HG02884 (cell line): ENCODE results near the gene AAR2.

Source experiments
- ATAC-seq: cut with Tn5 transposase; IDR thresholded peaks from one replicate; pipeline ENCODE4 v1.9.1; 2021; ENCODE audit warnings: mild to moderate bottlenecking, moderate library complexity; ENCODE audit not compliant: unreplicated experiment

The AAR2 gene, protein sequence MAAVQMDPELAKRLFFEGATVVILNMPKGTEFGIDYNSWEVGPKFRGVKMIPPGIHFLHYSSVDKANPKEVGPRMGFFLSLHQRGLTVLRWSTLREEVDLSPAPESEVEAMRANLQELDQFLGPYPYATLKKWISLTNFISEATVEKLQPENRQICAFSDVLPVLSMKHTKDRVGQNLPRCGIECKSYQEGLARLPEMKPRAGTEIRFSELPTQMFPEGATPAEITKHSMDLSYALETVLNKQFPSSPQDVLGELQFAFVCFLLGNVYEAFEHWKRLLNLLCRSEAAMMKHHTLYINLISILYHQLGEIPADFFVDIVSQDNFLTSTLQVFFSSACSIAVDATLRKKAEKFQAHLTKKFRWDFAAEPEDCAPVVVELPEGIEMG

DNA sequence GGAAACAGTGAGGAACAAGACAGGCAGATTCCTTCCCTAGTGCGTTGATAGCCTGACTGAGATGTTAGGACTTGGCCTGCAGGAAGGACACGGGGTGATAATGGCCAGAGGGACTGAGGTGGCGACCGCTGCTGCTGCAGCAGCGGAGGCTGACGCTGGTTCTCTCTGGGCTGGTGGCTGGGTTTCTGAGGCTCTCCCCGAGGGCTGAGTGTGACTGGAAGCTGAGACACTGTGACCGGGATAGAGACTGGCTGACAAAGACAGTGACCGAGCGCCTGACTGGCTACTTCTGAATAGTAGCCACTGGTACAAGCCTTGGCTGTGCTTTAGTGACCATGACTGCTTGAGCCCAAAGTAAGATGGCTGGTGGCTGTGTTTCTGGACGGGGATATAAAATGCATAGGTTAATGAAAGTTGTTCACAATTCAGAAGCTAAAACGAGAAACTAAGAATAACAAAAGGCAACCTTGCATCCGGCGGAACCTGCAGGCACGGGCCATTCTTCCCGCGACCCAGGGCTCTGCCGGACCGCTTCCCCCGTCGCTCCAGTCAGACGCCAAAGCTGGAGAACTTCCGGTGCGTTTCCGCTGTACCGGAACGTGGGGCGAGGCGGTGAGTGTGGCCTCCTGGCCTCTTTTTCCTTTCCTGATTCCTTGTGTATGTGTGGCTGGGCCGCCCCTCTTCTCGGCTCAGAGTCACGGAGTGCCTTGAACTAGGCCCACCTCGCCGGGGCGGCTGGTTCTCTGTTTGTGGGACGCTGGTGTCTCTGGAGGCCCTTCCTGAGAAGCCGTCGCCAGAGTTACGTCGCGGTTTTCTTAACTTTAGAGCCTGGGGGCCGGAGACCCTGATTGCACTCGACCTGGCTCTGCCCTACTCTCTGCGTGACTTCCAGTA is at the start of gene AAR2:
TSS of gene AAR2 (plus strand) at position 587 of the 894 bp plus-strand sequence. CDS start 3,391 bp downstream, outside the sequence.
- ATAC-seq, result no peak

DNA sequence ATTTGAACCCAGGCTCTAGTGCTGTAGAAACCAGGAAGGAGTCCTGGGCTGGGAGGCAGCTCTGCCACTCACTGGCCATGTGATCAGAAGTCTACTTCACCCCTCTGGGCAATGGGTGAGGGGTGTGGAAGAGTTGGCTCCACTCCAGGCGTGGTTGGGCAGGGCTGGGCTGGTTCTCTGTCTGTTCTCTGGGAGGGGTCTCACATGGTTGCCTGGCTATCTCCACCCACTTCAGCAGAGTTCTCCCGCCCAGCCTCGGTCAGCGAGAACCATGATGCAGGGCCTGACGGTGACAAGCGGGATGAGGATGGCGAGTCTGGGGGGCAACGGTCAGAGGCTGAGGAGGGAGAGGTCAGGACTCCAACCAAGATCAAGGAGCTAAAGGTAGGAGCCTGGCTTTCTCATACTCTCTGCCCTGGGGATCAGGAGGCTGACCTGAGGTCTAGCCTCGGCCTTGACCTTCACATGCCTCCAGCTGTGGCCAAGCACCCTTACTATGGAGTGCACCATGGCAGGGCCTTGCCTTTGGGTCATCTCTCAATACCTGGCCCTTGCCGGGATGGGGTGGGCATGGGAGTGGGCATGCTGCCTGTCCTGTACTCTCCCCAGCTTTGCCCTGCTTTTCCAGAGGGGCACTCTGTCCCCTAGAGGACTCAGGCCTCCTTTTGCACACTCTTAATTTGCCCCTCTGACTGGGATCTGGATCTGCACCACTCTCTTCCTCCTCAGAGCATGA is 42.1 kb upstream of the AAR2 start:
- ATAC-seq, result no peak

DNA sequence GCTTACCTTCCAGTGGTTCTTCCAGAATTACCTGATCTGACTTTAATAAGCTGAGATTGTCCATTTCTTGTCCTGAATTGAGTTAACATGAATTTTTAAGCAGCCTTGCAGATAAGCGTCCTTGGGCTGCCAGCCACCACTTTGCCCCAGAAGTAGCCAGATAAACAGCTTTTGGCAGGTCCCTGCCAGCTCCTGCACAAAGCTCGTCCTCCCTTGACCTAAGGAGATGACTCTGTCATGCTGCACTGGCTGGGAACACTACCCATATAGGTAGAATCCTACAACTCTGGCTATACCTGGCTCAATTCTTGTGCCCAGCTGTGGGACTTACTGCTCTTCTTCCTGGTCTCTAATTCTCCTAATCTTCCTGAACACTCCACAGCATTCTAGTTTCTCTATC is 39.6 kb upstream of the AAR2 start:
- no peak for ATAC-seq

DNA sequence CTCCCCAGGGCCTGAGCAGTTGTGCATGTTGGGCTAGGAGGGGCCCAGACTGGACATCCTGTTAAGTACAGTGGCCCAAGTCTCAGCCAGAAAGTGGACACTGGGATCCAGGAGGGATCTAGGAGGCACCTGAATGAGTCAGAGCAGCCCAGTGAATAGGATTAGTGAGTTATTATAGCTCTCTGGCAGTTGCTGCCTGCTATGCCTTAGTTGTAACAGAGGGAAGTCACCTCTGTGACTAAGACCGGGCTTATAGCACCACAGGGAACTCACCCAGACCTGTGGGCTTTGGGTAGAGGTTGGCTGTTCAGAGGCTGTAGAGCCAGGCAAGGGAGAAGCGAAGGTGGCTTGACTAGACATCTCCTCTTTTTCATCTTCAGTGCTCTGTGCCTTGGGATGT is 39.0 kb upstream of the AAR2 start:
- ATAC-seq, result no peak

DNA sequence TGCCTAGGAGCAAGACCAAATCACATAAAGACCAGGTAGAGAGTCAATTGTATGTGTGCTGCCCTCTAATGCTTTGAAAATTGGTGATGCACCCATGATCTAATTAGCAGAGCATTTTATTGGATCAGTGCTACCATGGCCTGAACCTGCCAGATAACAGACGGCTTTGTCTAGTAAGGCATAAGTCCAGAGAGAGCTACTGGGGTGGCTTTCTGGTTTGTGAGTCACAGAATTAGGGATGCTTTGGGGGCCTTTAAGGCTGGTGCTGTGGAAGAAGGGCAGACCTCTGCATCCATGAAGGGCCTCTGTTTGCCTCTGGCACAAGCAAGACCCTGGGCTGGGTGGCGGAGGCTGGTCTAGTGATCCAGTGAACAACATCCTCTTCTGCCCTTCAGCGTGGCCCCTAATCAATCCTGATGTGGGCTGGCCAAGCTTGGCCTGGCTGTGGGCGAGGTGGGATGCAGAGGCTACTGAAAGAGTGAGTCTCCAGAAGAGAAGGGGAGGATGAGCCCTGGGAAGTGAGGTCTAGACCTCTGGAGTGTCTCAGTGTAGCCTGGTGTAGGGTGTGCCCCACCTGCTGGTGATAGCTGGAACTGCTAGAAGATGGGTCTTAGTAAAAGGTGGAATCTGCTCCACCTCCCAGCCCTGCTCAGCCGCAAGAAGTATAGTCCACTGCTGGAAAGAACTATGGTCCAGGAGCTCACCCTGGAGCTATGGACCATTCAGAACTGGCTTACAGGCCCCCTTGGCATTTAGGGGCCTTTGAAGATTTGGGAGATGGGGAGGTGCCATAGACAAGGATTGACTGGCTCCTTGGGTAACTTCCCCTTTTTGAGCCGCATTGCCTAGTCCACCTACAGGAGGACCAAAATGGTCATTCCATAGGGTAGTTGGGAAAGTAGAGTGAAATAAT is 36.7 kb upstream of the AAR2 start:
- no peak for ATAC-seq

DNA sequence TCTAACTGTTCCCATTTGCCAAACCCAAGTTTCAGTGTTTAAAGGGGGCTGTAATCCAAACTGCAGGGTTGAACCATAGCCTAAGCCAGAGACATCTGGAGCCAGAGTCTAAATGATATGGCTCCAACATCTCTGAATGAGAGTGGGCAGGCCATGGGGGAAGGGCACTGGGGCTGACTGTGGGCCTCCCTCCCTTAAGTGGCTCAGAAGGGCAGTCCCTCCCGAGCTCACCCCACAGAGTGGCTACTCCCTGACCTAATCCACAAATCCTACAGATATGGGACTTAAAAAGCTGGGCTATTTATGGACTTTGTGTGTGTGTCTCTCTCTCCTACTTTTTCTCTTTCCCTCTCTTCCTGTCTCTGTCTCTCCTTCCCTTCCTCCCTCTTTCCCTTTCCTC is 35.8 kb upstream of the AAR2 start:
- no peak for ATAC-seq

DNA sequence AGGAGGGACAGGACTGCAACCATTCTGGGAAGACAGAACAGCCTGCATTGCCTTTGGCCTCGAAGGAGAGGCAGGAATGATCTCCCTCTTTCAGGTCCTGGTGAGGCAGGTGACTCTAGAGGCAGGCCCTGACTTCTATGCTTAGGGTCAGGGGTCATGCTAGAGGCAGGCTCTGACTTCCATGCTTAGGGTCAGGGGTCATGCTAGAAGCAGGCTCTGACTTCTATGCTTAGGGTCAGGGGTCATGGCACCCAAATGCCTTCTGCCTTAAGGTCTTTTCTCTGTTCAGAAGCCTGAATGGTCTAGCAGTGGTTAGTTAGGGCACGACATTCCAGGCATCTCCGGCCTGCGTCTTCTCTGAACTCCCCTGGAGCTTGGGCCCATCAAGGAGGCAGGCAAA is 35.1 kb upstream of the AAR2 start:
- no peak for ATAC-seq

DNA sequence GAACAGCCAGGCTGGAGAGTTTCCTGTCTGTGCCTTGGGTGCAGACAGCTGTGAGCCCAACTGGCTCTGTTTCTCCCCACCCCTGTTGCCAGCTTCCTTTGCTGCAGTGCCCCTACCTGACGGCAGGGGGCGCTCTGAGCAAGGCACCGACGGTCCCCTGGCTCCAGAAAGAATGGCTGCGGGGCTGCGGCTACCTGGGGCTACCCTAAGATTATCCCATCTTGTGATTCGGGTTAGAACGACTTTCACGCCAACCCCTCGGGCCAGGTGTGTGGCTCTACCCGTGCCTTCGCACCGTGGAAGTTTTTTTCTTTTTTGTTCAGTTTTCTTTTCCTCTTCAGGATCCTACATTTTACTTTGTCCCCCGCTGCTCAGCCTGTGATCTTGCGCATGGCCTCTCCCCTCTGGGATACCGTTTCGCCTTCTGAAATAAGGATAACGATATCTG is 33.4 kb upstream of the AAR2 start:
- ATAC-seq, result no peak

DNA sequence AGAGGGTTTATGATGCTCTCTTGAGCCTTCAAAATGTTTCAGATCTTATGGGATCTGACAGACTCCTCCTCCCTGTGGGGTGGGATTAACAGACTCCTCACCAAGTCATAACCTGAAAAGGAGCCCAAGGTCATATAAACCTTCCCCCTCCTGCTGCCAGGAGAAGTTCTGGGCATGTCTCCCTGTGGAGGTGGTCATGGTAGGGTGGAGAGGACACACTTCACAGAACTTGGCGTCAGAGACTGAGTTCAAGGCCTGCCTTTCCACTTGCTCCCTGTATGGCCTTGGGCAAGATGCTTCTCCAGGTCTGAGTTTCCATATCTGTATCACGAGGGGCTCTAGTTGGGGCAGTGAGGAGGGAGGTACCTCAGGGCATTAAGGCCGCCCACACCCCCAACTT is 32.4 kb upstream of the AAR2 start:
- no peak for ATAC-seq

DNA sequence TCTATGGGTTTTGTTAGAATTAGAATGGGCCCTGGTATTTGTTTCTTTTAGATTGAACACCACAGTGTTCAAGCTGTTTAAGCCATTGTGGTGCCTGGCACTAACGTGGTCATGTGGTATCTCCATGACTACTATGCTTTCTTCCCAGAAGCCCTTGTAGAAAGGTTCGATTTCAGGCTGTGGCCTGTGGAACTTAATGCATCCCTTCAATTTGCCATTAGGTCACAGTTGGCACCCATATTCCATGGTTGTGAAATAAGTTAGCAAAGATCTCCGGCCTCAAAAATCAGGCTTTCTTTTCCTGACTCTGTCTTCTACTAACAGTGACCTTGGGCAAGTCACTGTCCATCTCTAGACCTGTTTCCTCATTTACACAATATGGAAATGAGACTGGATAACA is 31.3 kb upstream of the AAR2 start:
- ATAC-seq, result no peak

DNA sequence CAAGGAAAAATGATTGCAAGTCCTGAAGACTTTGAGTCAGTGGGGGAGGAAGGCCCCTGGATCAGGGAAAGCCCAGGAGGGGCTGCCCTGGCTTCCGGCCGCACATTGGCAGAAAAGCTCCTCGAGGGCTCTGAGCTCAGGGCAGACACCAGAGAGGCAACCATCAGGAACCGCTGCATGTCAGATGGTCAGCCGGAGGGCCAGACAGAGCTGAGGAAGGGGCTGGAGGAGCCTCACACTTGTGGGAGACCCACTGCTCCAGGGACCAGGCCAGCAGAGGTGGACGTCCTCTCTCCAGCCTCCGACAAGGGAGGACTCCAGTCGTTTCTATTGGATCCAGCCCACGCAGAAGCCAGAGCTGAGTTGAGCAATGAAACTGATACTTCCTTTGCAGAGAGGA is 30.2 kb upstream of the AAR2 start:
- no peak for ATAC-seq

DNA sequence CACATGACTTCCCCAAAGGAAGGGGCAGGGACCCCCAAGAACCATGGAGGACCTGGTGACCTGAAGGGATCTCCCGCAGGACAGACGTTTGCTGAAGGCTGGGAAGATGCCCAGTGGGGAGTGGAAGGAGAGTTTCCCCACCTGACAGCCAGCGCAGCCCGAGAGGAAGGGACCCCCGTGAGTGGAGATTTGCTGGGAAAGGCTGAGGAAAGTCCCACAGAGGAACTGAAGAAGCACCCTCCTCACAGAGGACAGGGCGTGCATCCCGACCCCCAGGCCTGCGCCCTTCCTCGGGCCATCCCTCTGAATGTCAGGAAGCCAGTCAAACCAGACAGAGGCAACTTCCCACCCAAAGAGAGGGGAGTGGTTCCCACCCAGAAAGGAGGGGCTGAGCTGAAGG is 29.6 kb upstream of the AAR2 start:
- ATAC-seq, result no peak

DNA sequence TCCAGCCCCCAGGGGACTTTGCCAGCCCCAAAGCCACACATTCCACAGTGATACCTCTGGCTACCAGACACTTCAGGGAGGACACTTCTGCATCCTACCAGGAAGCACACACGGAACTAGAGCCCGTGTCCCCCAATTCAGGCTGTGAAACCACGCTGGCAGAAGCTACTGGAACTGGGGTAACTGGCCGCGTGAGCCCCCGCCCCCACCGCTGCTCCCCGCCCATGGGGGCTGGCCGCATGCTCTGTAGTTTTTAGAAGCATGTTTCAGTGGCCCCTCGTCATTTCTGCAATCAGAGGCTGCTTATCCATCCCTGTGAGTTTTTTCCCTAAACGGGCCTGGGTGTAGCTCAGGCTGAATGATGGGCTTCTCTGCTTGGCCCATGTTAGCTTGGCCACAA is 28.7 kb upstream of the AAR2 start:
- no peak for ATAC-seq

DNA sequence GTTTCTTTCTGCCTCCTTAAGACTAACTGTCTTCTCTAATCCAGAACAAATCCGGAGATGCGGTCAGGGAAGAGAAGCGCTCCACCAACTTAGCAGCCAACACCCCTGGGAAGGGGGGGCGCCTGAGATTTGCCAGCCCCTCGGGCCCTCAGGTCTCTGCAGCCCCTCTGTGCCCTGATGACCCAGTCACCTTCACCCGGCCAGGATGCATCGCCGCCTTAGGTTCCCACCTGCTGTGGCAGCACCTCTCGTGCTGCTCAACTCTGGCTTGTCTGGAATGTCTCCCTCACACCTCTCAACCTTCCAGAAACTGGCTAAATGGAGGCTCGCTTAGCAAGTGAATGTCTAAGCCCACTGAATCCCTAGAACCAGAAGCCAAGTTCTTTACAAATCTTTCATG is 28.0 kb upstream of the AAR2 start:
- ATAC-seq, result no peak

DNA sequence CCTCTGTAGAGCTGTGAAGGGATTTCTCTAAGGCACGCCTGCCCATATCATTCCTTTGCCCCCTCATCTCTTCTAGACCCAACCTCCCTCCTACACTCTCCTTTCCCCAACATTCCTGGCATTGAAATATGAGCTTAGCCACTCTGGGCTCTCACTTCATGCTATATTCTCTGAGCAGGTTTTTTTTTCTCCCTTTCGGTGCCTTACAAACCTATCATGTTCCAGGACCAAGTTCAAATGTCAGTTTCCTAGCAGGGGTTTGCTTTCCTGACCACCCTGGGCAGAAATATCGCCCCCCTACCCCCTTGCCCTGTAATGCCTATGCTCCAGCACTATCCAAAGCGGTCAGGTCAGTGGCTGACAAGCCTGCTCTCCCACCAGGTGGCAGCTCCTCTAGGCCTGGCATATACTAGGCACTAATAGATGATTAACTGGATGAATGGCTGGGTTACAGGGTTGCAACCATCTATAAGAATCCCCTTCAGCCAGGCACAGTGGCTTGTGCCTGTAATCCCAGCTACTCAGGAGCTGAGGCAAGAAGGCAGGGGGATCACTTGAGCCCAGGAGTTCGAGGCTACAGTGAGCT is 25.7 kb upstream of the AAR2 start:
- ATAC-seq, result no peak

DNA sequence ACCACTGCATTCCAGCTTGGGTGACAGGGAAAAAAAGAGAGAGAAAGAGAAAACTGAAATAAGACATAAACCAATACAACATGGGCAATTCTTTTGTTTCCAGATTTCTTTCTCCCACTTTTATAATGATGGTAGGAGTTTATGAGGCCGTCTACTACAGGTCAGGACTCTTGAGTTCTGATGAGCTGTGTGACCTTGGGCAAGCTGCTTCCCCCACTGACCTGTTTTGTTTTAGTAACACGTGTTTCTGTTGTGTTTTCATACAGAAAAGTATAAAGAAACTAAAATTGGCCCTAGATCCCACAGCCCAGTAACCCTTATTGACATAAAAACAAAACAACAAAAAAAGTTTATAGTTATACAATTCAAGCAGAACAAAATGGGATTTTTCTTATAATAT is 22.9 kb upstream of the AAR2 start:
- ATAC-seq, result no peak

DNA sequence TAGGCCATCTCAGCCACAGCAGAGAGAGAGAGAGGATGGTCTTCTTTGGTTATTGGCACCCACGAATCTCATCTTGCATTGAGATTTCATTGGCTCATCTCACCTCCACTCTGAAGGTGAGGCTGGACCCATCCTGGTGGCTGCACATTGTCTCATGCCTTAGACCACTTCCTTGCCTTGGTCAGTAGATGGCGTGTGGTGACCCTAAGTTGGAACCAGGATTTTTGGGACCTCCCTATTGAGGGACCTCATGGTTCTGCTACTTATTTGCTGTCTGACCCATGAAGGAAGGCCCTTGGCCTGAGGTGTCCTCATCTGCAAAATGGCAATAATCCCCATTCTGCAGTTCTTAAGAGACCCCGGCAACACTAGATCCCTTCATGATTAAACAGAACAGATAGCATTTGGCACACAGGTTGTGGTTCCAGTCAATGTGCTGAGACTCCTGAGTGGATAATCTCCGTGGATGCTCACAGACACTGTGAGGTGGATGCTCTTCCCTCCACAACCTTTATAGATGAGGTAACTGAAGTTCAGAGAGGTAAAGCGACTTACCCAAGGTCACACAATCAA is 21.5 kb upstream of the AAR2 start:
- no peak for ATAC-seq

DNA sequence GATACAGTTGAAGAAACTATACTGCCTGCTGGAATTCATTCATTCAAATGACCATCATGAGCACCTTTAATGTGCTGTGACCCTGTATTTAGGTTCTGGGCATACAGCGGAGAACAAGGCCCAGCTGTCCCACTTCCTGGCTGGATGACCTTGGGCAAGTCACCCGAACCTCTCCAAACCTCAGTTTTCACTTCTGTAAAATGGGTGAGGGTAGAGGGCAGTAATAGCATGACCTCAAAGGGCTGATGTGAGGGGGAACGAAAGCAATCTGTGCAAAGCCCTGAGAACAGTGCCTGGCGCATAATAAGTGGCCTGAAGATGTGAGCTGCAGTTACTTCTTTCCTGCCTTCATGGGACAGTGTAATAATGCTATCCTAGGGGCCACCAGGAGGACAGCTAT is 20.5 kb upstream of the AAR2 start:
- no peak for ATAC-seq

DNA sequence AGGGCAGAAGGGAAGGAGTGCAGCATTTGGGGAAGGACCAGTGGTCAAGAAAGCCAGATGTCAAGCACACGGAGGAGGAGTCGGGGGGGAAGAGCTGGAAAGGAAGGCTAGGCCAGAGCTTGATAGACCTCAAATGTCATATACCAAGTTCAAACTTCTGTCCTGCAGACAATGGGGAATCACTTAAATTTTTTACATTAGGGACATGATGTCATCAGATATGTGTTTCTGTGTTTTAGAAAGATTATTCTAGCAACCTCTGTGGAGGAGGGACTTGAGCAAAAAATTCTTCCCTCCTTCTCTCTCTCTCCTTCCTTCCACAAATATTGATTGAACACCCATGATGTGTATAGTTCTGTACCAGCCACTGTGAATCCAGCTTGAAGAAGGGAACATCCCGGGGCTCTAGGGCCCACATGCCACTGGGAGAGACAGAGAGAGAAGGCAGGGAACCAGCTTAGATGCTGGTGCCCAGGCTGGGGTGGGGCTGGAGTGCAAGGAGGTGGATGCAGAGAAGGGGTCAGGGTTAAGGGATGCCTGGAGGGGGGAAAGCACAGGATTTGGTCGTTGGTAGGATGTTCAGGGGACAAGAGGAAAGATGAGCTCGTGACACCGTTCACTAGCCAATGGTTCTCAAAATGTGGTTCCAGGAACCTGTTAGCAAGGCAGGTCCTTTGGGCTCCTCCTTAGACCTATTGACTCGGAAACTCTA is 19.8 kb upstream of the AAR2 start:
- ATAC-seq, result no peak
